Lung (tissue), 12 donors: ENCODE measurements around the gene FRY. TPM values are rescaled to one million over a fixed set of nuclear protein-coding genes. Genes with fewer than 3 reads are reported as not detected.

Source experiments
- ATAC-seq: fragments of 200-7000 bp; cut with Tn5 transposase; one replicate; pipeline ENCODE4 v1.9.1; 2020; ENCODE audit warnings: moderate number of reproducible peaks; ENCODE audit not compliant: insufficient read depth, low FRiP score
- DNase-seq, 3 donors: peaks; one replicate each; pipeline ENCODE4 v3.0.0-alpha.2; 2013 to 2017
- H3K27ac ChIP-seq, 2 donors: one replicate each; pipeline ENCODE4 v1.5.1; 2013; ENCODE audit warnings: mild to moderate bottlenecking in 2 of 2, moderate library complexity in 2 of 2, control low read depth in 1 of 2, inconsistent platforms in 1 of 2, low read depth in 1 of 2, low read length in 1 of 2
- H3K27me3 ChIP-seq, 3 donors: one replicate each; pipeline ENCODE4 v1.5.1; 2013; ENCODE audit warnings: low read length in 2 of 3; ENCODE audit not compliant: control insufficient read depth in 3 of 3, insufficient read depth in 3 of 3
- H3K36me3 ChIP-seq, 4 donors: one replicate each; pipeline ENCODE4 v1.5.1; 2013; ENCODE audit warnings: low read length in 4 of 4, mild to moderate bottlenecking in 1 of 4, moderate library complexity in 1 of 4; ENCODE audit not compliant: control insufficient read depth in 4 of 4, insufficient read depth in 4 of 4
- H3K4me1 ChIP-seq, 5 donors: one replicate each; pipeline ENCODE4 v1.5.1; 2013; ENCODE audit warnings: low read length in 5 of 5, mild to moderate bottlenecking in 2 of 5, moderate library complexity in 1 of 5; ENCODE audit not compliant: control insufficient read depth in 5 of 5, insufficient read depth in 5 of 5
- H3K4me3 ChIP-seq: one replicate; pipeline ENCODE4 v1.5.1; 2013; ENCODE audit warnings: mild to moderate bottlenecking, control low read depth, moderate library complexity
- H3K9ac ChIP-seq, 2 donors: one replicate each; pipeline ENCODE4 v1.5.1; 2013; ENCODE audit warnings: low read length in 2 of 2, control low read depth in 1 of 2; ENCODE audit not compliant: insufficient read depth in 1 of 2
- H3K9me3 ChIP-seq, 4 donors: one replicate each; pipeline ENCODE4 v1.5.1; 2013; ENCODE audit warnings: low read length in 3 of 4, mild to moderate bottlenecking in 1 of 4, moderate library complexity in 1 of 4; ENCODE audit not compliant: control insufficient read depth in 4 of 4, insufficient read depth in 3 of 4
- WGBS, 2 donors: extraction: QIAGEN DNeasy Blood & Tissue Kit; methylation state at CpG; one replicate each; pipeline ENCODE4 v1.1.7; 2013; 5-methylcytosine and 5-hydroxymethylcytosine counted together
- polyA plus RNA-seq, 2 donors: library from polyadenylated mRNA; stranded (reverse); fragments of 200-250 nt; gene quantifications; one replicate each; pipeline ENCODE4 v1.2.1, GENCODE V29; 2013
- total RNA-seq, 2 donors: library from RNA; depleted of rRNA in 1 of 2; stranded (reverse); fragments of >200 nt in 1 of 2; gene quantifications; one replicate each; pipeline ENCODE4 v1.2.1, GENCODE V29; 2014 to 2021
- TF ChIP-seq, protein P1 (sequence below): IDR thresholded peaks from 2 replicates; pipeline ENCODE4 v1.5.1; 2012; ENCODE audit warnings: mild to moderate bottlenecking; ENCODE audit errors: control extremely low read depth, extremely low read depth
- donor health status: control.
- donor health status: control.
- donor health status: Bipolar disorder and iron deficiency.
- donor health status: healthy.
- donor health status: DM: yes; HTN: yes; CAD: no.

The FRY gene
- total and polyA plus RNA-seq, 4 donors = 7.4 to 79.6 (median 43.9) TPM

- H3K9ac ChIP-seq = no peak overlapping the region
- peaks cover 0 to 2% (median 0%) of the 10 kb centered on the region in 3 donors for H3K27me3 ChIP-seq
- WGBS, 2 donors = 76 to 98% methylated on average over 1 of the region's 1 CpG
- TF ChIP-seq, protein P1, sequence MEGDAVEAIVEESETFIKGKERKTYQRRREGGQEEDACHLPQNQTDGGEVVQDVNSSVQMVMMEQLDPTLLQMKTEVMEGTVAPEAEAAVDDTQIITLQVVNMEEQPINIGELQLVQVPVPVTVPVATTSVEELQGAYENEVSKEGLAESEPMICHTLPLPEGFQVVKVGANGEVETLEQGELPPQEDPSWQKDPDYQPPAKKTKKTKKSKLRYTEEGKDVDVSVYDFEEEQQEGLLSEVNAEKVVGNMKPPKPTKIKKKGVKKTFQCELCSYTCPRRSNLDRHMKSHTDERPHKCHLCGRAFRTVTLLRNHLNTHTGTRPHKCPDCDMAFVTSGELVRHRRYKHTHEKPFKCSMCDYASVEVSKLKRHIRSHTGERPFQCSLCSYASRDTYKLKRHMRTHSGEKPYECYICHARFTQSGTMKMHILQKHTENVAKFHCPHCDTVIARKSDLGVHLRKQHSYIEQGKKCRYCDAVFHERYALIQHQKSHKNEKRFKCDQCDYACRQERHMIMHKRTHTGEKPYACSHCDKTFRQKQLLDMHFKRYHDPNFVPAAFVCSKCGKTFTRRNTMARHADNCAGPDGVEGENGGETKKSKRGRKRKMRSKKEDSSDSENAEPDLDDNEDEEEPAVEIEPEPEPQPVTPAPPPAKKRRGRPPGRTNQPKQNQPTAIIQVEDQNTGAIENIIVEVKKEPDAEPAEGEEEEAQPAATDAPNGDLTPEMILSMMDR = no peak
- H3K9me3 ChIP-seq = peaks cover 0 to 1% (median 0%) of the 10 kb centered on the region in 4 donors
- peaks cover 0 to 8% (median 0%) of the 10 kb centered on the region in 4 donors for H3K36me3 ChIP-seq
- H3K4me1 ChIP-seq = peaks cover 0 to 30% (median 8%) of the 10 kb centered on the region in 5 donors
- ATAC-seq = no peak
- peak overlapping the region in 1 of 2 donors; percentile 25 for H3K27ac ChIP-seq
- no peak for DNase-seq
- no peak overlapping the region for H3K4me3 ChIP-seq
Observed at GRCh38 chr13:32262619-32263018, 231.0 kb downstream of the FRY start.

- H3K4me3 ChIP-seq = no peak overlapping the region
- DNase-seq = peak; percentile 35 to 61 (median 48)
- peak overlapping the region; percentile 48 to 87 for H3K27ac ChIP-seq
- H3K9me3 ChIP-seq = peaks cover 0 to 3% (median 0%) of the 10 kb centered on the region in 4 donors
- H3K9ac ChIP-seq = no peak overlapping the region
- H3K36me3 ChIP-seq = peaks cover 0 to 16% (median 0%) of the 10 kb centered on the region in 4 donors
- TF ChIP-seq, protein P1 = no peak
- ATAC-seq = no peak
- peaks cover 0 to 2% (median 0%) of the 10 kb centered on the region in 3 donors for H3K27me3 ChIP-seq
- peaks cover 0 to 24% (median 10%) of the 10 kb centered on the region in 5 donors for H3K4me1 ChIP-seq
Observed at GRCh38 chr13:32264407-32264806, 232.8 kb downstream of the FRY start.

GRCh38 chr13:32265726-32266125, 234.2 kb downstream of the FRY start:
- DNase-seq (peak in 1 of 3 donors; percentile 29), ATAC-seq (no peak)
- Histone ChIP-seq H3K36me3 (peaks cover 0 to 16% (median under 1%) of the 10 kb centered on the region in 4 donors), H3K4me1 (peaks cover 0 to 22% (median 7%) of the 10 kb centered on the region in 5 donors), H3K27me3 (peaks cover 0 to 2% (median 0%) of the 10 kb centered on the region in 3 donors), H3K4me3 (no peak overlapping the region), H3K9me3 (peaks cover 0 to 3% (median 0%) of the 10 kb centered on the region in 4 donors), H3K9ac (no peak overlapping the region), H3K27ac (no peak overlapping the region)
- WGBS, 2 donors = 39 to 64% methylated on average over 2 of the region's 2 CpGs
- TF ChIP-seq, protein P1 = no peak

GRCh38 chr13:32266130-32266529, 234.6 kb downstream of the FRY start:
- Histone ChIP-seq H3K9ac (no peak overlapping the region), H3K27me3 (peaks cover 0 to 2% (median 0%) of the 10 kb centered on the region in 3 donors), H3K4me3 (no peak overlapping the region), H3K4me1 (peaks cover 0 to 19% (median 7%) of the 10 kb centered on the region in 5 donors), H3K9me3 (peaks cover 0 to 3% (median 0%) of the 10 kb centered on the region in 4 donors), H3K27ac (no peak overlapping the region), H3K36me3 (peaks cover 0 to 19% (median 2%) of the 10 kb centered on the region in 4 donors)
- WGBS, 2 donors = 84 to 96% methylated on average over 1 of the region's 1 CpG
- TF ChIP-seq, protein P1 = no peak
- ATAC-seq (no peak), DNase-seq (no peak)
